Suprapubic skin (tissue), 4 donors: ENCODE data around the gene HSPA1B. TPM values are rescaled to one million over a fixed set of nuclear protein-coding genes. Genes with fewer than 3 reads are reported as not detected.
A peak's percentile ranks its signal among the peaks of the same experiment; 100 is the strongest.
"Not testable (repeated sequence)": the region's sequence is repeated elsewhere in the genome, so short reads cannot be mapped to it uniquely, and the experiment has no call there.

Experiments used
- DNase-seq, 2 donors: peaks; one replicate each; pipeline ENCODE4 v3.0.0-alpha.2; 2019; ENCODE audit warnings: low spot score in 2 of 2
- H3K27ac ChIP-seq: fragments of 200-600 bp; sonication (generic); one replicate; pipeline ENCODE4 v1.5.1; 2019
- H3K27me3 ChIP-seq: fragments of 200-600 bp; sonication (generic); one replicate; pipeline ENCODE4 v1.5.1; 2019
- H3K36me3 ChIP-seq: fragments of 200-600 bp; sonication (generic); one replicate; pipeline ENCODE4 v1.5.1; 2019
- H3K4me1 ChIP-seq: fragments of 200-600 bp; sonication (generic); one replicate; pipeline ENCODE4 v1.5.1; 2019
- H3K4me3 ChIP-seq: fragments of 200-600 bp; sonication (generic); one replicate; pipeline ENCODE4 v1.5.1; 2019; ENCODE audit warnings: mild to moderate bottlenecking
- H3K9me3 ChIP-seq: fragments of 200-600 bp; sonication (generic); one replicate; pipeline ENCODE4 v1.5.1; 2019
- CTCF ChIP-seq, 2 donors: fragments of 200-600 bp in 1 of 2; fragments of 450-650 bp in 1 of 2; sonication (generic) in 1 of 2; IDR thresholded peaks; one replicate each; pipeline ENCODE4 v1.5.1; 2016 to 2019; ENCODE audit warnings: antibody characterized with exemption in 2 of 2, mild to moderate bottlenecking in 1 of 2, moderate library complexity in 1 of 2
- EP300 ChIP-seq: sonication (generic); formaldehyde crosslinking; IDR thresholded peaks from one replicate; pipeline ENCODE4 v1.6.1; 2017; ENCODE audit warnings: antibody characterized with exemption
- POLR2A ChIP-seq, 2 donors: fragments of 450-650 bp; IDR thresholded peaks; one replicate each; pipeline ENCODE4 v1.6.1; 2017; ENCODE audit warnings: antibody characterized with exemption in 2 of 2, mild to moderate bottlenecking in 2 of 2, moderate library complexity in 2 of 2
- POLR2AphosphoS5 ChIP-seq, 3 donors: sonication (generic); formaldehyde crosslinking; IDR thresholded peaks; one replicate each; pipeline ENCODE4 v1.6.1; 2017; ENCODE audit warnings: antibody characterized with exemption in 3 of 3
- WGBS: methylation state at CpG from one replicate; pipeline ENCODE4 v1.1.5; 2018; 5-methylcytosine and 5-hydroxymethylcytosine counted together
- total RNA-seq, 4 donors: library from RNA; depleted of rRNA; stranded (reverse); fragments of >200 nt; gene quantifications; one replicate each; pipeline ENCODE4 v1.1.0, GENCODE V29; 2016

HSPA1B gene
- total RNA-seq, 4 donors from 2014 or later, result 243 to 686 (median 558) TPM

- Histone ChIP-seq H3K27me3 (no peaks in the 10 kb centered on the region), H3K36me3 (peaks cover 5% of the 10 kb centered on the region), H3K4me3 (peak overlapping the region; percentile 73), H3K9me3 (no peaks in the 10 kb centered on the region), H3K27ac (peak overlapping the region; percentile 93), H3K4me1 (peaks cover 18% of the 10 kb centered on the region)
- TF ChIP-seq CTCF (IDR thresholded peaks at IDR 0.05) (no peak), EP300 (no peak), POLR2A (IDR thresholded peaks at IDR 0.05) (no peak), POLR2AphosphoS5 (IDR thresholded peaks at IDR 0.05) (no peak)
- no peak for DNase-seq
- WGBS, result 11% methylated on average over 7 of the region's 7 CpGs
Observed at GRCh38 chr6:31805939-31806469, 21.5 kb upstream of the HSPA1B start.

- peaks cover 18% of the 10 kb centered on the region for H3K4me1 ChIP-seq
- no peaks in the 10 kb centered on the region for H3K9me3 ChIP-seq
- H3K27me3 ChIP-seq, result no peaks in the 10 kb centered on the region
- H3K4me3 ChIP-seq, result peak within 1 kb of the TSS; percentile 73
- TF ChIP-seq CTCF (IDR thresholded peaks at IDR 0.05) (peak in 1 of 2 donors; percentile 7), POLR2AphosphoS5 (IDR thresholded peaks at IDR 0.05) (peak in 1 of 3 donors; percentile 87), EP300 (no peak), POLR2A (IDR thresholded peaks at IDR 0.05) (peak; percentile 21 to 47)
- peak within 1 kb of the TSS; percentile 93 for H3K27ac ChIP-seq
- peak; percentile 98 for DNase-seq
- H3K36me3 ChIP-seq, result peaks cover 5% of the 10 kb centered on the region
- WGBS, result under 1% methylated on average over 47 of the region's 51 CpGs
Observed at GRCh38 chr6:31806470-31807272, 20.9 kb upstream of the HSPA1B start, which contains the start of gene LSM2. Gene LSM2, minus strand, starts transcription at chr6:31806966. Its CDS starts 209 bp downstream, at chr6:31806757.

DNA sequence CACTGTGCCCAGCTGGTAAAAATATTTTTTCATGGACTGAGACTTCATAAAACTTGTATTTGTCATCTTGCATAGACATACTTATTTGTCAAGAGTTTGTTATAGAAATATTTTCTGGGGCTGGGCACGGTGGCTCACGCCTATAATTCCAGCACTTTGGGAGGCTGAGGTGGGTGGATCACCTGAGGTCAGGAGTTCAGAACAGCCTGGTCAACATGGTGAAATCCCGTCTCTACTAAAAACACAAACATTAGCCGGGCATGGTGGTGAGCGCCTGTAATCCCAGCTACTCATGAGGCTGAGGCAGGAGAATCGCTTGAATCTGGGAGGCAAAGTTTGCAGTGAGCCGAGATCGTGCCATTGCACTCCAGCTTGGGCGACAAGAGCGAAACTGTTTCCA lies 18.9 kb upstream of the HSPA1B start:
- H3K9me3 ChIP-seq, H3K27ac ChIP-seq, H3K36me3 ChIP-seq, H3K27me3 ChIP-seq, DNase-seq, H3K4me3 ChIP-seq: not testable (repeated sequence)
- whole genome bisulfite sequencing, result 90% methylated on average over 10 of the region's 10 CpGs
- H3K4me1 ChIP-seq, result peaks cover 30% of the 10 kb centered on the region

GRCh38 chr6:31811645-31812044 lies 15.9 kb upstream of the HSPA1B start:
- TF ChIP-seq POLR2A (IDR thresholded peaks at IDR 0.05) (no peak), EP300 (no peak), POLR2AphosphoS5 (IDR thresholded peaks at IDR 0.05) (no peak), CTCF (IDR thresholded peaks at IDR 0.05) (no peak)
- no peaks in the 10 kb centered on the region for H3K36me3 ChIP-seq
- H3K4me1 ChIP-seq, result peaks cover 29% of the 10 kb centered on the region
- H3K9me3 ChIP-seq, result no peaks in the 10 kb centered on the region
- 90% methylated on average over 12 of the region's 12 CpGs for WGBS
- H3K27me3 ChIP-seq, result no peaks in the 10 kb centered on the region
- DNase-seq, result no peak
- H3K27ac ChIP-seq, result no peak overlapping the region
- no peak overlapping the region for H3K4me3 ChIP-seq

DNA sequence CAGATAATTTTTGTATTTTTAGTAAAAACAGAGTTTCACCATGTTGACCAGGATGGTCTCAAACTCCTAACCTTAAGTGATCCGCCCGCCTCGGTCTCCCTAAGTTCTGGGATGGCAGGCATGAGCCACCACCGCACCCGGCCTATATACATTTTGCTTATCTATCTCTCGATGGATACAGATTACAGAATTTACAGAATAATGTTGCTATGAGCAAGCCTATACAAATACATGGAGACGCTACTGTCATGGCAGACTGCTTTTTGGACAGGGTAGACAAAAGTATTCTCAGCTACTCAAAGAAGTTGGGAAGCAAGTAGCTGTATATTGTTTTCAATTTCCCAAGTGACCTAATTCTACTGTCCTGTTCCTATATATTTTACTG lies 14.1 kb upstream of the HSPA1B start:
- Histone ChIP-seq H3K9me3 (no peaks in the 10 kb centered on the region), H3K36me3 (no peaks in the 10 kb centered on the region), H3K27me3 (no peaks in the 10 kb centered on the region), H3K4me3 (peak overlapping the region; percentile 72), H3K27ac (peak overlapping the region; percentile 98), H3K4me1 (peaks cover 33% of the 10 kb centered on the region)
- TF ChIP-seq EP300 (no peak), POLR2A (IDR thresholded peaks at IDR 0.05) (no peak), POLR2AphosphoS5 (IDR thresholded peaks at IDR 0.05) (no peak), CTCF (IDR thresholded peaks at IDR 0.05) (no peak)
- DNase-seq, result no peak
- WGBS, result 94% methylated on average over 7 of the region's 7 CpGs
